HG02798 (cell line): ENCODE data around the gene SLC6A19.

Source experiments
- ATAC-seq: cut with Tn5 transposase; IDR thresholded peaks from one replicate; pipeline ENCODE4 v1.9.1; 2021; ENCODE audit warnings: mild to moderate bottlenecking; ENCODE audit not compliant: unreplicated experiment, poor library complexity

SLC6A19 gene

DNA sequence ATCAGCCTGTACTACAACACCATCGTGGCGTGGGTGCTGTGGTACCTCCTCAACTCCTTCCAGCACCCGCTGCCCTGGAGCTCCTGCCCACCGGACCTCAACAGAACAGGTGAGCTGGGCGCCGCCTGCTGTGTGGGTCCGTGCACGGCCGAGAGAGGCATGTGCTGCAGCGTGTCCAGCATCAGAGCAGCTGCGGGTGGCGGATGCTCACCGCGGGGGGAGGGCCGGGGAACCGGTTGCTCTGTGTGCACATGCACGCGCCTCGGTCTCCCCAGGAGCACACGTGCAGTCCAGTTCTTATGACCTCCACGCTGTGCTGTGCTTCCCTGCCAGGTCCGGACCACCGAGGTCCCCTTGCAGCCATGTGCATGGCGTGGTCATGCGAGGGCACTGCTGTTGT is 31.4 kb downstream of the SLC6A19 start:
- ATAC-seq = no peak

DNA sequence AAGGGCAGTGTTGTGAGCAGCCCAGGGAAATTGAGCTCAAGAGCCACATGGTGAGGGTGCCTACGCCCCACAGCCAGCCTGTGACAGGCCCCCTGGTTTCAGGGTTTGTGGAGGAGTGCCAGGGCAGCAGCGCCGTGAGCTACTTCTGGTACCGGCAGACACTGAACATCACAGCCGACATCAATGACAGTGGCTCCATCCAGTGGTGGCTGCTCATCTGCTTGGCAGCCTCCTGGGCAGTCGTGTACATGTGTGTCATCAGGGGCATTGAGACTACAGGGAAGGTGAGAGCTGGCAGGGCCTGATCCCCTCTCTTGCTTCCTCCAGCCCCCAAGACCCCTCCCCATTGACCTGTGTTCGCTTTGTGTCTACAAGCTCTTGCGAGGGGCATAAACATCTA is 34.0 kb downstream of the SLC6A19 start:
- no peak for ATAC-seq

DNA sequence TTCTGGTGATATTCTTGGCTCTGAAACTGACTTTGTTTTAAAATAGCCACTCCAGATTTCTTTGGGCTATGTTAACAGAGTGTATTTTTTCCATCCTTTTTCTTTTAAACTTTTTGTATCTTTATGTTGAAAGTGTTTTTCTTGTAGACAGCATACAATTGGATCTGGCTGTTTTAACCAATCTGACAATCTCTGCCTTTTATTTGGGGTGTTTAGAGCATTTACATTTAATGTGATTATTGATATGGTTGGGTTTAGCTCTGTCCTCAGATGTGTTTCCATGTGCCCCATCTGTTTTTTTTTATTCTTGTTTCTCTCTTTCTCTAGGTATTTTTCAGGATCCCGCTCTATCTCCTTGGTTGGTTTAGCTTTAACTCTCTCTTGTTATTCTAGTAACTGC is 34.4 kb downstream of the SLC6A19 start:
- ATAC-seq = no peak

DNA sequence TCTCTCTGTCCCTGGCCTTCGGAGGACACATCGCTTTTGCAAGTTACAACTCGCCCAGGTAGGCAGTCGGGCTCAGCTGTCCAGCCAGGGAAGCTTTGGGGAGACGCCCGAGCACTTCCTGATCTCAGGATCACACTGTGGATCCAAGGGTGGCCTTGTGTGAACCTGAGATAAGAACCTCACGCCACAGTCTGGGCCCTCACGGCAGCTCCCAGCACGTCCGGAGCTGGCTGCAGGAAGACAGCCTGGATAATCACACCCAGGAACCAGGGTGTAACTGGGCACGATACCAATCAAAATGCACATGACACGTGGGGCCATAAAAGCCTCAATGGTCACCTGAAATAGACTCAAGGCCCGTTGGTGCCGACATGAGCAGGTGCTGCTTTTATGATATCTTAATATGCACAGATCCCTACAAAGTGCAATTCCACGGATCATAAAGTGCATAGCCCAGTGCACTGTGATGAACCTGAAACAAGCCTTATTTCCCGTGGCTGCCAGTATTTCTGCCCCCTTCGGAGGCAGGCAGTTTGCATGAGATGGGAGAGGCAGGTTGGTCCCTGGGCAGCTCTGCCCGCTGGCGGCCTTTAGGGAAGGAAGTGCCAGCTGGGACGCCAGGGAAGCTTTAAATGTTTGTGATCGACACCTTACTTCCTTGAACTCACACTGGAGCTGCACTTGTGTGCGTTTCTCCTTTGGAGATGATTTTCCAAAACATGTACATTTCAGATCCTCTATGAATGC is 38.3 kb downstream of the SLC6A19 start:
- no peak for ATAC-seq

DNA sequence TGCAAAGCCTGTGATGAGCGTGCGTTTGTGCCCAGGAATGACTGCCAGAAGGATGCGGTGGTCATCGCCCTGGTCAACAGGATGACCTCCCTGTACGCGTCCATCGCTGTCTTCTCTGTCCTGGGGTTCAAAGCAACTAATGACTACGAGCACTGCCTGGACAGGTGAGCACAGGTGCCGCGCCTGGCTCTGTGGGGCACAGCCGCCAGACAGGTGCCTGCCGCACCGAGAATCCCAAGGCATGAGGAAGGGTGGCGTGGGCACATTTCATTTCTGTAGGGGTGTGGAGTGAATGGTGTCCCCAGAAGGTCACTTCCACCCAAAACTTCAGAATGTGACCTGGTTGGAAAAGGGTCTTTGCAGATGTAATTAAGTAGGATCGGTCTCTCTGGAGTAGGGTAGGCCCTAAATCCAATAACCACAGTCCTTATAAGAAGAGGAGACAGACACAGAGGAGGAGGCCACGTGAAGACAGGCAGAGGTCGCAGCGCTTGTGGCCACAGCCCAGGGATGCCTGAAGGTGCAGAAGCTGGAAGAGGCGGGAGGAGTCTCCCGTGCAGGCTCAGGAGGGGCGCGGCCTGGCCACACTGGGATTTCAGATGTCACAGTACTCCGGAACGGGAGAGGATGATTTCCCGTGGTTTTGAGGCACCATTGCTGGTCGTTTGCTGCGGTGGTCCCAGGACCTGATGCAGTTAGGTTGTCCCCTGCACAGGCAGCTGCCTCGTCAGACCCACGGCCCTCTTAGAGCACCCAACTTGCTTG is 39.3 kb downstream of the SLC6A19 start:
- ATAC-seq = no peak

DNA sequence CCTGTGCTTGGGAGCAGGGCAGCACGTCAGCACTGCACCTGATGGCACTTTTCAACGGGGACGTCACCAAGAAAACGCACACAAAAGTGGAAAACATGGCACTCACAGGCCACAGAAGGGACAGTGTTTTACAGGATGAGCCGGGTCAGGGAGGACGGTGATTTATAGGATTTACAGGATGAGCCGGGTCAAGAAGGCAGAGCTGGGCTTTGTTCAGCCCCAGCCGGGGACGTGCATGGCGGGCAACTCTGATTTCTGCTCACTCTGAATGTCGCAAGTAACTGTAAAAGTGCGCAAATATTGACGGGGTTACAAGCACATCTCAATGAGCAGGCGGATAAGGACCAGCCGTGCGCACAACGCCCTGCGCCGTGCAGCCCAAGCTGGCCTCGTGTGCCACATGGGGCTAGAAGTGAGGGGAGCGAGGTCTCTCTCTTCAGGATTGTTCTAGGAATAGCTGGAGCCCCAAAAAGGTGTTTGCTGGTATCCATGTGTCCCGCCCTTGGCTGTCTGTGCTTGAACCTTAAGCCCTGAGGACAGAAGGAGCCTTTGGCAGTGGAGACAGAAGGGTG is 40.2 kb downstream of the SLC6A19 start:
- ATAC-seq = no peak

DNA sequence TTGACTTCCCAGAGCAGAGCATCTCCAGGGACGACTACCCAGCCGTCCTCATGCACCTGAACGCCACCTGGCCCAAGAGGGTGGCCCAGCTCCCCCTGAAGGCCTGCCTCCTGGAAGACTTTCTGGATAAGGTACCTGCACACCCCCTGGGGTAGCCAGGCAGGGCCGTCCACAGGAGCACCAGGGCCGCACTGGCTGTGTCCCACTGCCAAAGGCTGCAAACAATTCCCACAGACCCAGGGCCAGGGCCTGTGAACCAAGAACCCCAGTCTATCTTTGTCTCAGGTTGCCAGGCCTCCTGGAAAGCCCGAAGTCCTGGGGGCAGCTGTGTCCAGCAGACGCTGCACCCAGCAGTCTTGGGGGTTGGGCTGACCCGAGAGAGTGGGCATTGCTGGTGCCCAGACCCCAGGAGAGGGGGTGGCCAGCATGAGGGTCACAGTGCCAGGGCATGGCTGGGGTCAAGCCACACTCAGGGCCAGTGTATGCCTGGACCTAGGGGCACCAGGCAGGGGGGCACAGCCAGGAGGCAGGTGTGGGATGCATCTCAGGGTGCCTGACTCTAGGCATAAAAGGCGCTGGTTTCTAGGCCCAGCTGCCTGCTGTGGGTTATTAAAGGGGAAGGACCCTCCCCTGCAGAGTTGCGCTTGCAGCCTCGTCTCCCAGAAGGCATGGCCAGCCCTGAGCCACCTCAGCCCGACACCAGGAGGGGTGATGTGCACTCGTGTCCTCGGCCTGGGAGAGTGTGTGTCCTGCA is 41.5 kb downstream of the SLC6A19 start:
- ATAC-seq = no peak

DNA sequence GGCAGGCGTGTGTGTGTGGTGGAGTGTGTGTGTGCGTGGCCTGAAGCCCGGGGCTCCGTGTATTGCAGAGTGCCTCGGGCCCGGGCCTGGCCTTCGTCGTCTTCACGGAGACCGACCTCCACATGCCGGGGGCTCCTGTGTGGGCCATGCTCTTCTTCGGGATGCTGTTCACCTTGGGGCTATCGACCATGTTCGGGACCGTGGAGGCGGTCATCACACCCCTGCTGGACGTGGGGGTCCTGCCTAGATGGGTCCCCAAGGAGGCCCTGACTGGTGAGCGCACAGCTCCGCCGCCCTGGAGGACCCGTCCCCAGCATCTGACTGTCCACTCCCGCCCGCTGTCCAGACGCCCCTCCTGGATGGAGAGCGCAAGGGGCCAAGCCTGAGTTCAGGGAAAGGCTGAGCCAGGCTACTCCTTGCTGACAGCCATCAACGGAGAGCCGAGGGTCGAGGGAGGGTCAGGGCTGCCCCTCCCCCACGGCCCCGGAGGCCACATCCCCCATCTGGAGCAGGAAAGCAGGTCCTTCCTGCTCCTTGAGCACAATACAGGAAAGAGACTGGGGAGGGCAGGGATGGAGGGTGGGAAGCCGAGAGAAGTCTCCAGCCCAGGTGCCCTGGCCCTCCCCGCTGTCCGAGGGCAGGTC is 42.2 kb downstream of the SLC6A19 start:
- no peak for ATAC-seq

DNA sequence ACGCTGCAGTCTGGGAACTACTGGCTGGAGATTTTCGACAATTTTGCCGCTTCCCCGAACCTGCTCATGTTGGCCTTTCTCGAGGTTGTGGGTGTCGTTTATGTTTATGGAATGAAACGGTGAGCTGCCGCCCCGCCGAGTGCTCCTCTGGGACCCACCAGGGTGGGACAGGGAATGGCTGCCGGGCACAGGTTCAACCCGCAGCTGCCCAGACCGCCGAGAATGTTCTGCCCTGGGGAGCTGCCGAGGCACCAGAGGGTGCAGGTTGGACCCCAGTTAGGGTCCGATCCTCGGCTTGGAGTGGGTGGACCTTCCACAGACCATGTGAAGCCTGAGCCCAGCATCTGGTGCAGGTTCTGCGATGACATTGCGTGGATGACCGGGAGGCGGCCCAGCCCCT is 42.9 kb downstream of the SLC6A19 start:
- no peak for ATAC-seq

DNA sequence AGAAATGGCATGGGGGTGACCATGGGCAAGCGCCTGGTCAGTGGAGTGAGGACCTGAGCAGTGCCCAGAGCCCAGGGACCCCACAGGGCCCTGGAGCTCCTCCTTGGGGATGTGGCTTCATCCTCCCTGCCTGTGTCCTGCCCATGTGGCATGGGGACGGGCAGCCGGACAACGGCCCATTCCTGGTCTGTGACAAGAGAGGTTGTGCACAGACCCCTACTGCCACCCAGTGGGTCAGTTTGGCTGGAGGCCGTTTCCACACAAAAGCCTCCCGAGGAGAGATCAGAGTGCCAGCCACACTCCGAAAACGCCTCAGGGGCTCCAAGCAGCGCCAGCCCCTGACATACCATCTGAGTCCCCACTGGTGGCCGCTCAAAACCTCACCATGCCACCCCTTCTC is 43.6 kb downstream of the SLC6A19 start:
- ATAC-seq = no peak

DNA sequence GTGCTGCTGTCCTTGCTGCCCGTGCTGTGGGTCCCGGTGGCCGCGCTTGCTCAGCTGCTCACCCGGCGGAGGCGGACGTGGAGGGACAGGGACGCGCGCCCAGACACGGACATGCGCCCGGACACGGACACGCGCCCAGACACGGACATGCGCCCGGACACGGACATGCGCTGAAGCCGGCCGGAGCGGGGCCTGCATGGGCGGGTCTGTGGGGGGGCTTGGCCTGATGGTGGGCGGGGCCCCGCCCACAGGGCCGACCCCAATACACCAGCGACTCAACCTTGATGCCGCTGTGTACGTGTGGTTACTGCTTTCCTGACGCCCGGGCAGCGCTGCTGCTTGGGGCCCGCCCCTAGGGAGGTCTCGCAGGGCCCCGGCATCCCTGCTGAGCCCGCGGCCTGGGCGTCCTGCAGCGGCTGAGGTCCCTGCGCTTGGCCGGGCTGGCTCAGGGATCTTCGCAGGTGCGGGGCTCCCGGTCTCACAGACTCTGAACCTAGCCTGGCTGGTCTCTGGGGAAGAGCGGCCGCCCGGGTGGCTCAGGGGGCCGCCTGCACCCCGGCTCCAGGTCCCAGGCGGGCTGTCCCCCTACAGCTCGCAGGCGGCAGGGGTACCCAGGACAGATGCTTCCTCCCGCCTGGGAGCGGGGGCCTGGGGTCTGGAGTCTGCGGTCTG is 44.6 kb downstream of the SLC6A19 start:
- ATAC-seq = no peak

DNA sequence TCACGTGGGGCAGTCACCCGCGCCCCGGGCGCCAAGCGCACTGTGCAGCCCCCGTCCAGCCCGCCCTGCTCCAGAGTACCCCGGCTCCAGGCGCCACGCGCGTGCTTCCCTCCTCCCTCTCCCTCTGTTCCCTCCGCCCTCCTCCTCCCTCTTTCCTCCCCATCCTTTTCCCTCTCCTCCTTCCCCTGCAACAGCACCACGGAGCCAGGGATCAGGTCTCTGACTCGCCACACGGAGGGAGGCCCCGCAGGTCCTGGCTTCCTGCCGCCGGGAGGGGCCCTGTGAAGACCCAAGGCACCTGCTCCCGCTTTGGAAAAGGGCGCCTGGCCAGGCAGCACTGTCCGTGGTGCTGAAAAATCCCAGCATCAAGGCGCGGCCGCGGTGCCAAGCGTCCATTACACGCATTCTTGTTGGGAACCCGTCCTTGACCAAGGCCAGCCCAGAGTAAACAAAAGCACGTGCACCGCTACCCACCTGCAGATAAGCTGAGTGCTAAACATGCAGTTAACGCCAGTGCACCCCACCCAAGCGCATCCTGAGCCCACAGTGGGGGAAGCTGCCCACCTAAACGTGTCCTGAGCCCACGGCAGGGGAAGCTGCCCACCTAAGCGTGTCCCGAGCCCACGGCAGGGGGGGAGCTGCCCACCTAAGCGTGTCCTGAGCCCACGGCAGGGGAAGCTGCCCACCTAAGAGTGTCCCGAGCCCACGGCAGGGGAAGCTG is 45.5 kb downstream of the SLC6A19 start:
- no peak for ATAC-seq

DNA sequence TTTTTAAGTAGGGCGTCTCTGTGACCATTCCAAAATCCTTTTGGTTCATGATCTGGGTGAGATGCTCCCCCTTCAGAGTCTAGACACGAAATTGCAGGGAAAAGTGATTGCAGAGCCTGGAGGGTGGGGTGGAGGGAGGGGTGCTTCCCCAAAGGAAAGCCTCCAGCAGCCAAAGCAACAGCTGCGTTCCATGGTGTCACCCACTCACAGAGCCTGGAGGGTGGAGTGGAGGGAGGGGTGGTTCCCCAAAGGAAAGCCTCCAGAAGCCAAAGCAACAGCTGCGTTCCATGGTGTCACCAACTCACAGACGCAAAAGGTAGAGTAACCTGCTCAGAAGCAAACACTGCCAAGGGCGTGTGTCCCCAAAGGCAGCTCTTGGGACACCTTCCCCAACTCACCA is 46.4 kb downstream of the SLC6A19 start:
- ATAC-seq = no peak

DNA sequence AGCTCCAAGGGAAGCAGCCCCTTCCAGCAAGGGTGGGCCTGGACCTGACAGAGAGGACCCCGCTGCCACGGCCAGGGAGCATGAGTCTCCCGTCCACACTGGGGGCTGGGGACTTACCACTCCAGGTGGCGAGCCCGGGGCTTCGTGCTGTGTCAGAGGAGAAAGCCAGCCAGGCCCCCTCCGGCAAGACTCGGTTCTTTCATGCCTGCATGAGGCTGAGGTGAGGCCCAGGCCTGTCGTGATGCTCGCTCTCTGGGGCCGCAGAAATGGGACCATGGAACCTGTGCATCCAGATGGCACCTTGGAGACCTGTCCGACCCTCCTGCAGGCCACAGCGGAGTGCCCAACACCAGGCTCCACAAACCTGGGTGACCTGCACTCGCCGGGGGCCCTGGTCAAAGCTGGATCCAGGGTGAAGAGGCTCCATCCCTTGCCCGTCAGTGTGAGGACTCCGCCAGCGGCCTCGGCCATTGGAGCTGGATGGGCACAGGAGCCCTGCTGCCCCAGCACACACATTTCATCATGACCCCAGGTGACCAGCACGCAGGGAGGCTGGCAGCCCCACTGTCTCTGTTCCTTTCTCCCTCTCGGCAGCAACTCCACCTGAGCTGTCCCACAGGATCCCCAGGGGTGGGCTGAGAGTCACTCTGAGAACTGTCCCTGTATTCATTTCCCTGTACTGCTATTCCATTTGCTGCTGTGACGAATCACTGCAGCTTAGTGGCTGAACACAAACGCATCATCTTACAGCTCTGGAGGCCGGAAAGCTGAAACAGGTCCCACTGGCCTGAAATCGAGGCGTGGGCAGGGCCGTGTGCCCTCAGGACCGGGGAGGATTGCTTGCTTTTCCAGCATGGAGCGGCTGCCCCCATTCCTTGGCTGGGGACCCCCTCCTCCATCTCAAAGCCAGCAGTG is 48.2 kb downstream of the SLC6A19 start:
- no peak for ATAC-seq

DNA sequence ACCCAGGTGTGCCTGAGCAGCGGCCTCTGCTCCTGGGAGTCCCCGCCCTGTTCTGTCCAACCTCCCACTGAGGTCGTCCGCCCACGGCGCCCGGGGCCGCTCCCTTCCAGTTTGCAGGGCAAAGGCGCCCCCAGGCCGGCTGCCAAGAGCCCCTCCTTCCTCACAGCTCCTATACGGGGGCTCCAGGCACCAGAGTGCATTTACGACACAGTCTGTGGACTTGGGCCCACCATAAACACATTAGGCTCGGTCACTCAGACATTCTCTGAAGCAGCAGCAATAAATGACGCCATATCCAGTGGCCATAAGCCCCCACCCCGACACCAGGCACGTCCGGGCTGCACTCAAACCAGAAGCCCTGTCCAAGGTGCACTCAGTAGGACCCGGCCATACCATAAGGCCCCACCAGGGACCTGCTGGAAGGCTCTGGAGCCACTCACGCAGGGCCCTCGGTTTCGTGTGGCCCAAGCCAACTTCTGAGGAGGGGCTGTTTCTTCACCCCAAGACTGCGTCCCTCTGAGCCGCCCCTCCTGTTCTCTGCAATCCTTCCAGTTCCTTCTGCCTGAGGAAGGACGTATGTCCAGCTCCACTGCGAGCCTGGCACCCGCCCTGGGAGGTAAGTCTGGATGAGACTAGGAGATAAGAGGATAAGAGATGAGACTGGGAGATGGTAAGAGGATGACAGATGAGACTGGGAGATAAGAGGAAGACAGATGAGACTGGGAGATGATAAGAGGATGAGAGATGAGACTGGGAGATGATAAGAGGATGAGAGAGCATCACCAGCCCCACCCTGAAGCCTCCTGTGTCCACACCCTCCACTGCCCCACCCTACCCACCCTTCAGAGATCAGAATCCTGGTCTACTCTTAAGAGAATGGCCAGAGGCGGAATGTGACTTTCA is 50.5 kb downstream of the SLC6A19 start:
- no peak for ATAC-seq

DNA sequence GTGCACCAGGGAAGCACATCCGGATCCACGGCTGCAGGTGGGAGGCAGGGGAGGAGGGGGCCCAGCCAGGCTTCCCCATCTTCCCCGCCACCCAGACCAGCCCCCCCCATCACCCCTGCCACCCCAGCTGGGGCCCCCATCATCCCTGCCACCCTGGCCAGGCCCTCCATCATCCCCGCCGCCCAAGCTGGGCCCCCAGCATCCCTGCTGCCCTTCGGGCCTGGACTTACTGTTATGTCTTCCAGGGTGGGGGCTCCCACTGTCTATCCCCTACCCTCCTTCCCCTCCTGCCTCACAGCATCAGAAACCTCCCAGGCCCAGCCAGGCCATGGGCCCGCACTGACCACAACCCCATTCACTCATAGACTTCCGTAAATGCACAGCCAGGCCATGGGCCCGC is 51.3 kb downstream of the SLC6A19 start:
- no peak for ATAC-seq

DNA sequence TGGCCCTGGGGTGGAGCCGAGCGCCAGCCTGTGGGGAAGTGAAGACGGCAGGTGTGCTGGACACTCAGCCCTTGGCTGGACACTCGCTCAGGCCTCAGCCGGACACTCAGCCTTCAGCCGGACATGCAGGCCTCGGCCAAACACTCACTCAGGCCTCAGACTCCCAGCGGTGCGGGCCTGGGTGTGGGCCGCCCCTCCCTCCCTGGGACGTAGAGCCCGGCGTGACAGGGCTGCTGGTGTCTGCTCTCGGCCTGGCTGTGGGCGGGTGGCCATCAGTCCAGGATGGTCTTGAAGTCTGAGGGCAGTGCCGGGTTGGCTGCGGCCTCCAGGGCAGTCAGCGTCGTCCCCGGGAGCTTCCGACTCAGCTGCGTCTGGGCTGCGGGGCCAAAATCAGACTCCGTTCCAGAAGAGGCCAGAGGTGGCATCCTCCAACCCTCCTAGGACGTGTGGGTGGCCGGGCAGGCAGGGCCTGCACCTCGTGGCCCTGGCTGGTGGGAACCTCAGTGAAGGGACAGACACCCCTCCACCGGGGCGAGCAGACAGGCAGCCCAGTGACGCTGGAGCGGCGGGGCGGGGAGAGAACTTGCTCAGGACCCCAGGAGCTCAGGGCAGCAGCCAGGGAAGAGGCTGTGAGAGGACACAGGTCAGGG is 52.2 kb downstream of the SLC6A19 start:
- no peak for ATAC-seq
